Vagina (tissue), 2 donors: ENCODE data around the gene SGTA.

Source experiments
- POLR2A ChIP-seq, 2 donors: fragments of 450-650 bp; IDR thresholded peaks; one replicate each; pipeline ENCODE4 v1.6.1; 2017; ENCODE audit warnings: antibody characterized with exemption in 2 of 2, mild to moderate bottlenecking in 2 of 2, moderate library complexity in 2 of 2
- POLR2AphosphoS5 ChIP-seq, 2 donors: sonication (generic); formaldehyde crosslinking; IDR thresholded peaks; one replicate each; pipeline ENCODE4 v1.9.0; 2017; ENCODE audit warnings: antibody characterized with exemption in 2 of 2, mild to moderate bottlenecking in 2 of 2, low read depth in 1 of 2; ENCODE audit not compliant: insufficient read depth in 1 of 2
- TF ChIP-seq, protein P1 (sequence below), 3 experiments: fragments of 450-650 bp in 2 of 3; fragments of 200-600 bp in 1 of 3; sonication (generic) in 1 of 3; IDR thresholded peaks; one replicate each; pipeline ENCODE4 v1.5.1; 2017 to 2019; ENCODE audit warnings: antibody characterized with exemption in 3 of 3, mild to moderate bottlenecking in 2 of 3, moderate library complexity in 2 of 3

DNA sequence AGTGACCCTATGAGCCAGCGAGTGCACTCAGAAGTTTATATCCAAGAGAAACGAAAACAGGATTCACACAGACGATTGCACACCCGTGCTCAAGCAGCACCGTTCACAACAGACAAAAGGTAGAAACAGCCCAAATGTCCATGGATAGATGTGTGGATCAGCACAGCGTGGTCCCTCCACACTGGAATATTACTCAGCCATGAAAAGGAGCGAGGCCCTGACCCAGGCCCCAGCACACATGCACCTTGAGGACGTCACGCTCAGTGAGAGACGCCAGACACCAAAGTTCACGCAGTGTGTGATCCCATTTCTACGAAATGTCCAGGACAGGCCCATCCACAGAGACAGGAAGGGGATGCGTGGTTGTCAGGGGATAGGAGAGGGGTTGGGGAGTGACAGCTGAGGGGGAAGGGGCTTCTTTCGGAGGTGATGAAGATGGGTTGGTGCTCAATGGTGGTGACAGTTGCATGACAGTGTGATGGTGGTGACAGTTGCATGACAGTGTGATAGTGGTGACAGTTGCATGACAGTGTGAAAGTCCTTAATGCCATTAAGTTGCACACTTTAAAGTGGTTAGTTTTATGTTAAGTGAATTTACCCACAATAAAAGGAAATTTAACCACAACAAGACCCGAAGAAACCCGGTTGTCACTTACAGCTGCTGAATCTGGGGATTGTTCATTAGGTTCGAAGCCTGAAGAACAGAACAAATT lies 24.3 kb downstream of the SGTA start:
- TF ChIP-seq, protein P1, sequence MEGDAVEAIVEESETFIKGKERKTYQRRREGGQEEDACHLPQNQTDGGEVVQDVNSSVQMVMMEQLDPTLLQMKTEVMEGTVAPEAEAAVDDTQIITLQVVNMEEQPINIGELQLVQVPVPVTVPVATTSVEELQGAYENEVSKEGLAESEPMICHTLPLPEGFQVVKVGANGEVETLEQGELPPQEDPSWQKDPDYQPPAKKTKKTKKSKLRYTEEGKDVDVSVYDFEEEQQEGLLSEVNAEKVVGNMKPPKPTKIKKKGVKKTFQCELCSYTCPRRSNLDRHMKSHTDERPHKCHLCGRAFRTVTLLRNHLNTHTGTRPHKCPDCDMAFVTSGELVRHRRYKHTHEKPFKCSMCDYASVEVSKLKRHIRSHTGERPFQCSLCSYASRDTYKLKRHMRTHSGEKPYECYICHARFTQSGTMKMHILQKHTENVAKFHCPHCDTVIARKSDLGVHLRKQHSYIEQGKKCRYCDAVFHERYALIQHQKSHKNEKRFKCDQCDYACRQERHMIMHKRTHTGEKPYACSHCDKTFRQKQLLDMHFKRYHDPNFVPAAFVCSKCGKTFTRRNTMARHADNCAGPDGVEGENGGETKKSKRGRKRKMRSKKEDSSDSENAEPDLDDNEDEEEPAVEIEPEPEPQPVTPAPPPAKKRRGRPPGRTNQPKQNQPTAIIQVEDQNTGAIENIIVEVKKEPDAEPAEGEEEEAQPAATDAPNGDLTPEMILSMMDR (IDR thresholded peaks at IDR 0.05) = no peak
- TF ChIP-seq POLR2A (IDR thresholded peaks at IDR 0.05) = no peak
- no peak for TF ChIP-seq POLR2AphosphoS5 (IDR thresholded peaks at IDR 0.05; ENCODE audit: insufficient read depth in 1 of 2, low read depth in 1 of 2)
